Keratinocyte (primary cell): ENCODE measurements around the gene DLGAP1.

ENCODE experiments used
- CTCF ChIP-seq, 3 experiments: IDR thresholded peaks in 1 of 3; conservative IDR thresholded peaks in 1 of 3; optimal IDR thresholded peaks in 1 of 3; 2 replicates in 2 of 3; 3 replicates in 1 of 3; pipeline versions ENCODE3 to v1.5.1; 2011; ENCODE audit warnings: low read length in 3 of 3, mild to moderate bottlenecking in 3 of 3, moderate library complexity in 2 of 3, control low read depth in 1 of 3, inconsistent platforms in 1 of 3; ENCODE audit not compliant: insufficient read depth in 2 of 3; ENCODE audit errors: extremely low read depth in 1 of 3
- EZH2 ChIP-seq: IDR thresholded peaks from one replicate; pipeline ENCODE4 v1.6.1; 2012; ENCODE audit warnings: inconsistent platforms, mild to moderate bottlenecking, low read length, moderate library complexity

- no peak for TF ChIP-seq CTCF (optimal IDR thresholded peaks at IDR 0.05 in 1 of 3, IDR thresholded peaks at IDR 0.05 in 1 of 3, conservative IDR thresholded peaks at IDR 0.05 in 1 of 3; ENCODE audit: extremely low read depth in 1 of 3, insufficient read depth in 2 of 3, low read length in 3 of 3)
- no peak for TF ChIP-seq EZH2
Measured at GRCh38 chr18:3554091-3554601, 901.0 kb downstream of the DLGAP1 start.
